ENCODE results near the gene PRKCG.

DNA sequence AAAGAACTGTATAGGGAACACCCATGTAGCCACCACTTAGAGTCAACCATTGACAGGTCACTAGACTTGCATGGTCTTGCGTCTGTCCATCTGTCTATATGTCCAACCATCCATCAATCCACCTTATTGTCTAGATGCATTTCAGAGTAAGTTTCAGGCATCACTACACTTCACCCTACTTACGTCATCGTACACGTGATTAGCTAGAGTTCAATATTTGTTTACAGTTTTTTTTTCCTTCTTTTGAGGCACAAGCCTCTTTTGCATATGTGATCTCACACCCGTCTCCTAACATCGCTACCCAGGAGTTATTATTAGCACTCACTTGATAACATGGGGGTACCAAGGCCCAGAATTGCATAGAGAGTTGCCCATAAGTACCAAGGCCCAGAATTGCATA is 34.0 kb downstream of the PRKCG start:
- TF ChIP-seq, protein P1, sequence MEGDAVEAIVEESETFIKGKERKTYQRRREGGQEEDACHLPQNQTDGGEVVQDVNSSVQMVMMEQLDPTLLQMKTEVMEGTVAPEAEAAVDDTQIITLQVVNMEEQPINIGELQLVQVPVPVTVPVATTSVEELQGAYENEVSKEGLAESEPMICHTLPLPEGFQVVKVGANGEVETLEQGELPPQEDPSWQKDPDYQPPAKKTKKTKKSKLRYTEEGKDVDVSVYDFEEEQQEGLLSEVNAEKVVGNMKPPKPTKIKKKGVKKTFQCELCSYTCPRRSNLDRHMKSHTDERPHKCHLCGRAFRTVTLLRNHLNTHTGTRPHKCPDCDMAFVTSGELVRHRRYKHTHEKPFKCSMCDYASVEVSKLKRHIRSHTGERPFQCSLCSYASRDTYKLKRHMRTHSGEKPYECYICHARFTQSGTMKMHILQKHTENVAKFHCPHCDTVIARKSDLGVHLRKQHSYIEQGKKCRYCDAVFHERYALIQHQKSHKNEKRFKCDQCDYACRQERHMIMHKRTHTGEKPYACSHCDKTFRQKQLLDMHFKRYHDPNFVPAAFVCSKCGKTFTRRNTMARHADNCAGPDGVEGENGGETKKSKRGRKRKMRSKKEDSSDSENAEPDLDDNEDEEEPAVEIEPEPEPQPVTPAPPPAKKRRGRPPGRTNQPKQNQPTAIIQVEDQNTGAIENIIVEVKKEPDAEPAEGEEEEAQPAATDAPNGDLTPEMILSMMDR (IDR thresholded peaks at IDR 0.05 in 4 of 5, conservative IDR thresholded peaks at IDR 0.05 in 1 of 5) = no peak
- no peak for TF ChIP-seq POLR2A (IDR thresholded peaks at IDR 0.05)
